Stimulated activated CD8-positive, alpha-beta memory T cell treated with anti-CD3 and anti-CD28 coated beads, Interleukin-15, amount 100 ng/mL, for 1 hour (primary cell): ENCODE results near the gene MAZ.
A peak's percentile ranks its signal among the peaks of the same experiment; 100 is the strongest.
"Not testable (repeated sequence)": the region's sequence is repeated elsewhere in the genome, so short reads cannot be mapped to it uniquely, and the experiment has no call there.

Experiments used
- DNase-seq: peaks from one replicate; pipeline ENCODE4 v3.0.0-alpha.2; 2020; ENCODE audit warnings: low read depth

MAZ gene

GRCh38 chr16:29825145-29826044 is 19.1 kb downstream of the MAZ start:
- DNase-seq, result no peak

GRCh38 chr16:29826342-29826695 is 20.0 kb downstream of the MAZ start:
- no peak for DNase-seq

GRCh38 chr16:29830774-29831173 is 24.4 kb downstream of the MAZ start:
- DNase-seq, result no peak

GRCh38 chr16:29831490-29831889 is 25.2 kb downstream of the MAZ start:
- DNase-seq, result no peak

- DNase-seq, result not testable (repeated sequence)
Measured at GRCh38 chr16:29833219-29833618, 26.9 kb downstream of the MAZ start.

- no peak for DNase-seq
Measured at GRCh38 chr16:29834079-29834478, 27.8 kb downstream of the MAZ start.

- DNase-seq, result no peak
Measured at GRCh38 chr16:29835926-29836325, 29.6 kb downstream of the MAZ start.

GRCh38 chr16:29836623-29837022 is 30.3 kb downstream of the MAZ start:
- DNase-seq, result no peak

GRCh38 chr16:29837841-29838240 is 31.5 kb downstream of the MAZ start:
- no peak for DNase-seq

- no peak for DNase-seq
Measured at GRCh38 chr16:29839822-29840221, 33.5 kb downstream of the MAZ start.

- DNase-seq, result no peak
Measured at GRCh38 chr16:29840240-29840639, 33.9 kb downstream of the MAZ start.

GRCh38 chr16:29841631-29842030 is 35.3 kb downstream of the MAZ start:
- no peak for DNase-seq

- DNase-seq, result no peak
Measured at GRCh38 chr16:29842732-29843346, 36.5 kb downstream of the MAZ start.

GRCh38 chr16:29843931-29844330 is 37.6 kb downstream of the MAZ start:
- no peak for DNase-seq

GRCh38 chr16:29844575-29845331 is 38.4 kb downstream of the MAZ start:
- no peak for DNase-seq

GRCh38 chr16:29845656-29846055 is 39.3 kb downstream of the MAZ start:
- no peak for DNase-seq

- DNase-seq, result peak; percentile 68
Measured at GRCh38 chr16:29848420-29849297, 42.3 kb downstream of the MAZ start.

GRCh38 chr16:29849505-29849904 is 43.2 kb downstream of the MAZ start:
- no peak for DNase-seq

GRCh38 chr16:29850998-29851397 is 44.7 kb downstream of the MAZ start:
- DNase-seq, result no peak

- DNase-seq, result no peak
Measured at GRCh38 chr16:29852654-29853053, 46.3 kb downstream of the MAZ start.

GRCh38 chr16:29854520-29855100 is 48.3 kb downstream of the MAZ start:
- no peak for DNase-seq
